22Rv1 (cell line): ENCODE data around the gene TIGD2.

Experiments used
- ZFX ChIP-seq: fragments of 450-650 bp; IDR thresholded peaks from 2 replicates; pipeline ENCODE4 v1.6.1; 2017; ENCODE audit warnings: antibody characterized with exemption, borderline replicate concordance
- TF ChIP-seq, protein P1 (sequence below): fragments of 450-650 bp; IDR thresholded peaks from 2 replicates; pipeline ENCODE4 v1.5.1; 2017; ENCODE audit warnings: mild to moderate bottlenecking

DNA sequence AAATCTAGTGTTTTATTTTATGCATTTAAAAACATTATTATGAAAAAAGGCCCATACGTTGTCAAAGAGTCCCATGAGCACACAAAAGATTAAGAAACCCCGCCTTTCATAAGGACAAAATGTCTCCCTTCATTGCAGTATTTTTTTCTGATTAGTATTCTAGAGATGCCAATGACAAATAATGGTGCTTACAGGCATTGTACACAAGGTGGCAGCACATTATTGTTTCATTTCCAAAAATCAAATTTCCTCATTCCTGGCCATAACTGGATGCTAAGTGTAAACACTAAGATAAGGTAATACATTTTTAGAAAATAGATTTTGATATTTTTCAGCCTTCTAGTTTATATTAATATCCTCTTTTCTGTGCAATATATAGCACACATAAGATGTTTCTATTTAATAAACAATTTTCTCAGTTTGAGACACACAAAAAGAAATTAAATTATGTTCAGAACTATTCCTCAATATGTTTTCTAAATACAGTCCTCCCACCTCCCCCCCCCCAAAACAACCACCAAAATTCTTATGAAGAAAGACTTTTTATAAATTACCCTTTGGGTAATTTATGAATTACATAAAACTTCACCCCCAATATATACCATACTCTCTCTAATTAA is 47.7 kb downstream of the TIGD2 start:
- TF ChIP-seq, protein P1, sequence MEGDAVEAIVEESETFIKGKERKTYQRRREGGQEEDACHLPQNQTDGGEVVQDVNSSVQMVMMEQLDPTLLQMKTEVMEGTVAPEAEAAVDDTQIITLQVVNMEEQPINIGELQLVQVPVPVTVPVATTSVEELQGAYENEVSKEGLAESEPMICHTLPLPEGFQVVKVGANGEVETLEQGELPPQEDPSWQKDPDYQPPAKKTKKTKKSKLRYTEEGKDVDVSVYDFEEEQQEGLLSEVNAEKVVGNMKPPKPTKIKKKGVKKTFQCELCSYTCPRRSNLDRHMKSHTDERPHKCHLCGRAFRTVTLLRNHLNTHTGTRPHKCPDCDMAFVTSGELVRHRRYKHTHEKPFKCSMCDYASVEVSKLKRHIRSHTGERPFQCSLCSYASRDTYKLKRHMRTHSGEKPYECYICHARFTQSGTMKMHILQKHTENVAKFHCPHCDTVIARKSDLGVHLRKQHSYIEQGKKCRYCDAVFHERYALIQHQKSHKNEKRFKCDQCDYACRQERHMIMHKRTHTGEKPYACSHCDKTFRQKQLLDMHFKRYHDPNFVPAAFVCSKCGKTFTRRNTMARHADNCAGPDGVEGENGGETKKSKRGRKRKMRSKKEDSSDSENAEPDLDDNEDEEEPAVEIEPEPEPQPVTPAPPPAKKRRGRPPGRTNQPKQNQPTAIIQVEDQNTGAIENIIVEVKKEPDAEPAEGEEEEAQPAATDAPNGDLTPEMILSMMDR, result peak; percentile 82
- no peak for TF ChIP-seq ZFX
